HepG2 (cell line): Measurements from ENCODE around the gene PRSS1.

Experiments used
- NFYB ChIP-seq: sonication (generic); formaldehyde crosslinking; IDR thresholded peaks from 2 replicates; pipeline ENCODE4 v1.4.0; 2020; ENCODE audit warnings: missing genetic modification reagents
- ZKSCAN1 ChIP-seq: fragments of 150-350 bp; IDR thresholded peaks from 2 replicates; pipeline ENCODE4 v1.6.1; 2014; ENCODE audit warnings: low read length
- ZNF879 ChIP-seq: sonication (generic); formaldehyde crosslinking; IDR thresholded peaks from 2 replicates; pipeline ENCODE4 v1.8.1; 2023; ENCODE audit warnings: missing genetic modification reagents
- TF ChIP-seq, protein P1 (sequence below): sonication (generic); formaldehyde crosslinking; IDR thresholded peaks from 2 replicates; pipeline ENCODE4 v1.5.0; 2020; ENCODE audit warnings: mild to moderate bottlenecking, missing genetic modification reagents, moderate library complexity

DNA sequence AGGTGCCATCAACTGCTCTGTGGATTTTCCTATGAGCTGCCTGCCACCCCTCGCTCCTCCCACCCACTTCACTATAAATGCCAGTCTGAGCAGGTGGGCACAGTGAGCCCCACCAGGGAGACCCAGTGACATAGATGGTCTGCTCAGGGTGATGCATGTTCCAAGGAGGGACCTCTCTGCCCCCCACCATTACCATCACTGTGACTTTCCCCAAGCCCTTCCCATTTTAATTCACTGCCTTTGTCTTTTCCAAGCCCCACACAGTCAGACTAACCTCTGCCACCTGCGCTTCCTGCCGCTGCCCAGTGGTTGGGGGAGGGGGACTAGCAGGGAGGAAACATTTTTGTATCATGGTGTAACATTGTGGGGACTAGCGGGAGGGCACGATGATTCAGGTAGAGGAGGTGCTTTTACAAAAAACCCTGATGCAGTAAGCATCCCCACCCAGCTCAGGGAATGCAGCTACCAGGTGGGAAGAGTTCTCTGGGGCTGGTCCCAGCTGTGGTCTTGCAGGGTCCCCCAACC is 46.1 kb downstream of the PRSS1 start:
- no peak for TF ChIP-seq ZNF879
- no peak for TF ChIP-seq NFYB (CRISPR knock-in tag)
- TF ChIP-seq, protein P1, sequence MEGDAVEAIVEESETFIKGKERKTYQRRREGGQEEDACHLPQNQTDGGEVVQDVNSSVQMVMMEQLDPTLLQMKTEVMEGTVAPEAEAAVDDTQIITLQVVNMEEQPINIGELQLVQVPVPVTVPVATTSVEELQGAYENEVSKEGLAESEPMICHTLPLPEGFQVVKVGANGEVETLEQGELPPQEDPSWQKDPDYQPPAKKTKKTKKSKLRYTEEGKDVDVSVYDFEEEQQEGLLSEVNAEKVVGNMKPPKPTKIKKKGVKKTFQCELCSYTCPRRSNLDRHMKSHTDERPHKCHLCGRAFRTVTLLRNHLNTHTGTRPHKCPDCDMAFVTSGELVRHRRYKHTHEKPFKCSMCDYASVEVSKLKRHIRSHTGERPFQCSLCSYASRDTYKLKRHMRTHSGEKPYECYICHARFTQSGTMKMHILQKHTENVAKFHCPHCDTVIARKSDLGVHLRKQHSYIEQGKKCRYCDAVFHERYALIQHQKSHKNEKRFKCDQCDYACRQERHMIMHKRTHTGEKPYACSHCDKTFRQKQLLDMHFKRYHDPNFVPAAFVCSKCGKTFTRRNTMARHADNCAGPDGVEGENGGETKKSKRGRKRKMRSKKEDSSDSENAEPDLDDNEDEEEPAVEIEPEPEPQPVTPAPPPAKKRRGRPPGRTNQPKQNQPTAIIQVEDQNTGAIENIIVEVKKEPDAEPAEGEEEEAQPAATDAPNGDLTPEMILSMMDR = no peak
- TF ChIP-seq ZKSCAN1 = no peak
